HG03108 (cell line): ENCODE measurements around the gene IL15.

Experiments used
- ATAC-seq: cut with Tn5 transposase; IDR thresholded peaks from one replicate; pipeline ENCODE4 v1.9.1; 2021; ENCODE audit warnings: moderate library complexity; ENCODE audit not compliant: unreplicated experiment

The IL15 gene

DNA sequence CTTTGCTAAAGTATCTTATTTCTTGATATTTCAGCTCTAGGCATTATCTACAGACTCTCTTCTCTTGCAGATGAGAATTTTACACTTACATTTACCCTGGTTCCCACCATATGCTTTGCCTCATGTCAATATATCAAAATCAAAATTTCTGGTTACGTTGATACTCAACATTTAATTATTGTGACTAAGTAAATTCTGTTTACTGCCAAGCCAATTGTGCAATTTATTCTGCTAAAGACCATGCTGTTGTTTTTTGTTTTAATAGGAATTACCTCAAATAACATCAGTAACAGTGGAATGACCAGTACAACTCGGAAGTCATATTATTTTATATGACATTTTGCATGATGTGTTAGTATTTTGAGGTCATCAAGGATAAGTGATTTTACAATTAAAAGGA, 125.5 kb downstream of the IL15 start:
- ATAC-seq: no peak

DNA sequence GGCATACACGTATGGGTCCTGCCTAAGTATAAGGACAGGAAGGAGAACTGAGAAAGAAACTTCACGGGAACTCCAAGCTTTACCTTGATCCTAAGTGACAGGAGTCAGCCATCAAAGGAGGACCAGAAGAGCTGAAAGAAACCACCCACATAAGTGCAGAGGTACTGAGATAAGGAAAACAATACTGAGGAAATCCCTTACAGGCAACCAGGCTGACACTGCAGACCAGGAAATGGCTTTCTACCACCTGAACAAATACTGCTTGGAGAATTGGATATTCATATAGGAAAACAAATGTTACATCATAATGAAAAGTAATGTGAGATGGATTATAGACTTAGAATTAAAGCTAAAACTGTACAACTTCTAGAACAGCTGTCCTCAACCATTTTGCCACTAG, 127.0 kb downstream of the IL15 start:
- ATAC-seq: no peak

DNA sequence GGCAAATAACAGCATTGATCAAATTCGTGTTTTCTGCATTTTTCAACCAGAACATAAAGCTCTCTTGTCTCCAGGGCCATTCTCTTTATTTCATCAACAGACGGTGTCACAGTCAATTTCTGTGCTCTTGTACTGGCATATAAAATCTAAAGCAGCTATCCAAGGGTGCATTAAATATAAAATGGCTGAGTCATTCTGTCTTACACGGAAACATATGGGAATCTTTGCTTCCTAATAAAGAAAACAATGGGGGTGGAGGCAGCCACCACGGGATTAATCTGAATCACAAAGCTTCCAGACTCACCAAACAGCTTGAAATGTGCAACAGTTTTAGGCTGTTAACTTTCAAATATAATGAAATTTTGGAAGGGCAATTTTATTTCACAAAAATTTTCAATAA, 132.6 kb downstream of the IL15 start:
- no peak for ATAC-seq

DNA sequence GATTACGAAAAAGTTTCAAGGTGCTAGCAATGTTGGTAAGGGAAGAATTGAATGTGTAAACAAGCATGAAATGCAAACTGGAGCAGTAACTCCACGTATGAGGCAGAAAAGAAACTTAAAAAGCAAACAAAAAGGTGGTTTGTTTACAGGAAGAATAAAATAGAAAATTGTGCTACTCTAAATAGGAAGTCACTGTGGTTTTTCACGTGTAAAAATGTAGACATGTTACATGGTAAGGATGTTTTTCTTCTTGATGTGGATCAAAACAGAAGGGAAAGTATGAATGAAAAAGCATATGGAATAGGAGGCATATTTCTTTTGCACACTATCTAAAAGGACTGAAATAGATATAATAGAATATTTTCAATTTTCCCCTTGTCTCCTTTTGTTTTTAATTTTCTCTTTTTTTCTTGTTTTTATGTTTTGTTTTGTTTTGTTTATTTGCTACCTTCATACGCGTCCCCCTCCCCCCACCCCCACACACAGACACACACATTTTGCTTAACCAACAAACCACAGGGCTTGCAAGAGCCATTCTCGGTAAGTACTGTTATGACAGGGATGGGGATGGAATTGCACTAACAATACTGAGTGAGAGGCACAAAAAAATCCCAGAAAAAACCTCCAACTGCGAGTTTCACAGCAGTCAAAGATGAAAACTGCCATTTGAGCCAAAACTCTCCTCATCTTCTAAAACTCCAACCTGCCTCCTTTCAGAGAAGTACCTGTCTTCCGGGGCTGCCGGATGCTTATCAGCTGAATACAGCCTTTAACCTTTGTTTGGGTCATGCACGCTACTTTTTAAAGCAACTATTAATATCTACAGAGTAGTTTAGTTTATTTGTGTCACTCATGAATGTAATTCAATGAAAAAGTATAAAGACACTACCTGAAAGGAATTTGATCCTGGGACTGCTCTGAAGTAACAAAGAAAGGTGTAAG, 135.8 kb downstream of the IL15 start:
- no peak for ATAC-seq

DNA sequence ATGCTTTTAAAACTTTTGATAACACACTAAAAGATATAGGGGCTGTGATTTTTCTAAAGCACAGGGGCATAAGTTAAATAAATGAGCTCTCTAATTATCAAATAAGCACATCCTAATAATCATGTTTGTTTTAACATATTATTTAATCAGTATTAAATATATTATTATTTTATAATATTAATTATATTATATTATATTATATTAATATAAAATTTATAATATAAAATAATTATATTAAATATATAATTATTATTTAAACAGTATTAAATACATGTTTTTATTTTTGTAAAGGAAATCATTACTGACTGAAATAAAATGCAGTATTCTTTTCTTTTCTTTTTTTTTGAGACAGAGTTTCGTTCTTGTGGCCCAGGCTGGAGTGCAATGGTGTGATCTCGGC, 136.5 kb downstream of the IL15 start:
- ATAC-seq: no peak

DNA sequence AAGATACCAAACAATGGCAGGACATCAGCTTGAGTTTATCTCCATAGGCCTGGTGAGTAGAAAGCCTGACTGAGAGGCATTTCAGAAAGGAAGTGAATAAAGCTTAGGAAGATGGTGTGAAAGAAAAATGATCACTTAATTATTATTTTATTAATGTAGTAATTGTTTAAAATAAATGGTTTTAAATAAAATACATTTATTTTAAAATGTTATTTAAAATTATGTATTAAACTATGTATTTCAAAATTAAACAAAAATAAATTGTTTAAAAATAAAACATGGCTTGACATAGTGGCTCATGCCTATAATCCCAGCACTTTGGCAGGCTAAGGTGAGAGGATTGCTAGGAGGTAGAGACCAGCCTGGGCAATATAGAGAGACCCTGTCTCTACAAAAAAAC, 145.8 kb downstream of the IL15 start:
- no peak for ATAC-seq
